GM21576 (cell line): ENCODE data around the gene RHEB.

Experiments
- ATAC-seq: cut with Tn5 transposase; IDR thresholded peaks from one replicate; pipeline ENCODE4 v1.9.1; 2021; ENCODE audit warnings: mild to moderate bottlenecking, moderate library complexity; ENCODE audit not compliant: unreplicated experiment

RHEB gene

DNA sequence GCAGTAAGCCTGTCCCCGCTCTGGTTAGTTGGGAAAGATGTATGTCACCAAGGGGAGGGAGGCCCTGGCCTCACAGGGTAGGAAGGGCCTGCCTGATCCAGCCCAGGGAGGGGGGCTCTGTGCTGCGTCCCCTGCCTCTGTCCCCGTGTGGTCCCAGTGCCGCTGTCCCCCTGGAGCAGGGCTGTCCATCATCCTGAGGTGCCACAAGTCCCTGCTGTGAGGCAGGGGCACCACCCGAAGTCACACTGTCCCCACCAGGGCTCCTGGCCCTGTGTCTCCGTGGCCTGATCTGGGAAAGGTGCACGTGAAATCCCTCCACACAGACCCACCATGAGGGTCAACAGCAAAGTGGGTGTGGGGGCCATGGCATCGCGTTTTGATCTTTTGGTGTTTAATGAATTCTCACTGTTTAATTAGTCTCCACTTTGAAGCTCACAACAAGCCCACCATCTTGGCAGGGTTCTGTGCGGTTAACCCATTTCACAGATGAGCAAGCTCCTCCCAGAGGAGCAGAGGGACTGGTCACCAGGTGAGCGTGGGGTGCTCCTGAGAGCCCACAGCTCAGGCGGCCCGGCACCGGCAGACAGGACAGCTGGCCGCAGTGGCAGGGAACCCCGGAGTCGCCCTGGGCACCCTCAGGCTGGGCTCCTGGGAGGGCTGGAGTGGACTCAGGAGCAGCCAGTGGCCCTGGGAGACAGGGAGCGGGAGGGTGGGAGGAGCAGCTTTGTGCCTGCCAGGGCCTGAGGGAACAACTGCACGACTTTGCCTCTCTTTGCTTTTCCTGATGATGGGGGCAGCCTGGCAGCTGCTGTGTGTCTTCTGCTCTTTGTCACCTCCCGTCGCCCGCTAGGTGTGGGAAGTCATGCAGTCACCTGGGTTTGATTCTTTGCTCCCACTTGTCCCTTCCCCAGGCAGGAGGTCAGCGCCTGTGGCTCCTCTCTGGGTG is 67.8 kb downstream of the RHEB start:
- no peak for ATAC-seq

DNA sequence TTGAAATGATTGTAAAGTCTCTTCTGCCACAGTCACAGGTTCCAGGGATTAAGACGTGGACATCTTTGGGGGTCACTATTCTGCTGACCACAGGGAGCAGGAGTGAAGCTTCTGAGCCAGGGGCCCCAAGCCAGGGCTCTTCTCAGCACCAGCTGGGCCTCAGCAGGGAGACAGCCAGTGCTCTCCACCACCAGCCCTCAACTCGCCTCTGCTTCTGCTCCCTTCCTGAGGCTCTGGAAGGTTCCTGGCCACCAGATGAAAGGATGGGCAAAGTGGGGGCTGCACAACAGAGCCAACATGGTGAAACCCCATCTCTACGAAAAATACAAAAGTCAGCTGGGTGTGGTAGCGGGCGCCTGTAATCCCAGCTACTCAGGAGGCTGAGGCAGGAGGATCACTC is 68.5 kb downstream of the RHEB start:
- ATAC-seq: no peak

DNA sequence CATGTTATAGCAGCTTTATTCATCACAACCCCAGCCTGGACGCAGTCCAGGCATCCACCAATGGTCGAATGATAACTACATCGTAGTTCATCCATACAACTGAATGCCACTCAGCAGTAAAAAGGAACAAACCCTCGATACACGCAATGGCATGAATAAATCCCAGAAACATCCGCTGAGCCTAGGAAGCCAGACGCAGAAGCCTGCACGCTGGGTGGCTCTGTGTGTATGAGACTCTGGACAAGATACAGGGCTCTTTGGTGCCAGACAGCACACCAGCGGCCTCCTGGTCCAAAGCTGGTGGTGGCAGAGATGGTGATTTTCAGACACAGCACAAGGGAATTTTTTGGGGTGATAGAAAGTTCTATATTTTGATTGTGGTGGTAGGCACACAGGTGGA is 69.7 kb downstream of the RHEB start:
- ATAC-seq: no peak

DNA sequence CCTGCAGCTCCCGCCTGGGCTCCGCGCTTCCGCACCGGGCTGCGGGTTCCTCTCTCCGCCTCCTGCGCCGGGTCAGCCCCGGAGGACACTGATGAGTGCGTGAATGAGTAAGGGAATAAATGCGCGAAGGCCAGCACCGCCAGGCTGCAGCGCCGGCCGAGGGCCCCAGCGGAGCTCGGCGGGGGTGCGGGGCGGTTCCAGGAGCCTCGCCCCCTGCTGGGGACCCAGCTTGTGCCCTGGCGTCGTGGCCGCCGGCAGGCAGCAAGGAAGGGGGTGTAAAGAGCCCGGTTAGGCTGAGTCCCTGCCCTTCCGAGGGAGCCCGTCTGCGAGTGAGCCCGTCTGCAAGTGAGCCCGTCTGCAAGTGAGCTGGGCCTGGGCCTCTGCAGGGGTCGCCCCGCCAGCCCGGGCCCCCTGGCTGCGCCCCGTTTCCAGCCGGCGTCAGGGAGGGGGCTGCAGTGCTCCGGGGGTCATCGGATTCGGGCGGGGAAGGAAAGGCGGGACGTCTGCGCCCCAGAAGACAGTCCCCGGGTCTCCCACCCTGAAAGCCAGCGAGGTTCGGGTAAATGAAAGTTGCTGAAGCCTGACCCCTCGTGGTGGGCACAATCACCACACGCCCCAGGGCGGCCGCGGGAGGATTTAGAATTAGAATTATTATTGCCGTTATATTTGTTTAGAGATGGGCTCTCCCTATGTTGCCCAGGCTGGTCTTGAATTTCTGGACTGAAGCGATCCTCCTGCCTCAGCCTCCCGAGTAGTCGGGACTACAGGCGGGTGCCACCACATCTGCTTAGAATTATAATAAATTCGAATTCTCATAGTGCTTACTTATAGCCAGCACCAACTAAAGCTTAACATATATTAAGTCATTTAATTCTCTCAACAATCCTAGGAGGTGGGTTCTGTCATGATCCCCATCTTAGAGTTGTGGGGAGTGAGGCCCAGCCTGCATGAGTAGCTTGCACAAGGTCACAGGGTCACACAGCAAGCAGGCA is 71.1 kb downstream of the RHEB start:
- peak; percentile 64 for ATAC-seq

DNA sequence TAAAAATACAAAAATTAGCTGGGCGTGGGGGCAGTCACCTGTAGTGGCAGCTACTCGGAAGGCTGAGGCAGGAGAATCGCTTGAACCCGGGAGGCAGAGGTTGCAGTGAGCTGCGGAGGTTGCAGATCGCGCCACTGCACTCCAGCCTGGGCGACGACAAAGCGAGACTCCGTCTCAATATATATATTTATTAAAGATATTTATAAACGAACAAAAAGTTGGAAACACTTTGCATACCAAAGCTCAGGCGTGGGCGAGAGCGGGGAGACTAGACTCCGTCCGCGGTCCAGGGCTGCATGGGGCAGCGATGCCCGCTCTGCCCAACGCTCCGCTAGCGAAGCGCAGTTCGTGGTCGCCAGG is 71.8 kb downstream of the RHEB start:
- no peak for ATAC-seq

DNA sequence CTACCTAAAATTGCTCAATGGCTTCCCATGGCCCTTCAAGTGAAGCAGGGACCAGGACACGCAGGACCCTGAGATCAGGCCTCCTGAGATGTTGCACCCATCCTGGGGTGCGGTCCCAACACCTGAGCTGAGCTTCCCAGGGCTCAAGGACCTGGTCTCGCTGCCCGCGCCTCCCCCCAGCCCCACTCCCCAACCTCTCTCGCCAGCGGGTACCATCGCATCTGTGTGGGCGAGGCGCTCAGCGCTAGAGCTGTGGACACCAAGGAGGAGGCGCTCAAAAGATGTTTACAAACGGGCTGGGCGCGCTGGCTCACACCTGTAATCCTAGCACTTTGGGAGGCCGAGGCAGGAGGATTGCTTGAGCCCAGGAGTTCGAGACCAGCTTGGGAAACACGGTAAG is 72.4 kb downstream of the RHEB start:
- ATAC-seq: no peak

DNA sequence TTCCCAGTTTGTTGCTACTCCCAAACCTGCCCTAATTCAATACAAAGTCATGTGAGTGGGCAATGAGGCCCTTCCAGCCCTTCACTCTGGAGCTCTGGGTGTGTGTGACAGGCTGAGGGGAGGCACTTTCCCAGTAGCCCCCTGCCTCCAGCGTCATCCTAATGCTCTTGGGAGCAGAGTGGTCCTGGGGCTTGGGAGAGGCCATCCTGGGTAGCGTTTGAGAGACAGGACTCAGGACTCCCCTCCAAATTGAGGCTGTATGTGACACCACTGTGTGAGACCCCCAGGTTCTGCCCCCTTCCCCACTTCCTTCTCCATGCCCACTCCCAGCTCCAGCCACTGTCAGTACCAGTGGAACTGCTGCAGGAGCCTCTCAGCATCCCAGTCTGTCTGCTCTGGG is 73.3 kb downstream of the RHEB start:
- no peak for ATAC-seq

DNA sequence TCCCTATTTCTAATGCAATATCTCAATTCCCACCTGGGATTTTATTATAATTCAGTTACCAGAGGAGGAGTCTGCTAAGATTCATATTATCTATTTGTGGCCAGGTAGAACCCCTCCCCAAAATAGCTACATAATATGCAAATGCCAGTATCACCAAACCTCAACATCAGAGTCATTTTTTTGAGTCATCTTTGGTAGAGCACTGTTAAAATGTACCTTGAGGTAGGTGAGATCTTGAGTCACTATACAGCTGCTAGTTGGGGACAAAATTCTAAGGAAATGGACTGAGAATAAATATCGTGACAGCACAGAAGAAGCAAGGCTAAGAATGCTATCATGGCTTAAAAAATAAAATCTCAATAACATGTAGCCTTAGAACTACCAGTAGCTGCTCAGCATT is 75.1 kb downstream of the RHEB start:
- no peak for ATAC-seq

DNA sequence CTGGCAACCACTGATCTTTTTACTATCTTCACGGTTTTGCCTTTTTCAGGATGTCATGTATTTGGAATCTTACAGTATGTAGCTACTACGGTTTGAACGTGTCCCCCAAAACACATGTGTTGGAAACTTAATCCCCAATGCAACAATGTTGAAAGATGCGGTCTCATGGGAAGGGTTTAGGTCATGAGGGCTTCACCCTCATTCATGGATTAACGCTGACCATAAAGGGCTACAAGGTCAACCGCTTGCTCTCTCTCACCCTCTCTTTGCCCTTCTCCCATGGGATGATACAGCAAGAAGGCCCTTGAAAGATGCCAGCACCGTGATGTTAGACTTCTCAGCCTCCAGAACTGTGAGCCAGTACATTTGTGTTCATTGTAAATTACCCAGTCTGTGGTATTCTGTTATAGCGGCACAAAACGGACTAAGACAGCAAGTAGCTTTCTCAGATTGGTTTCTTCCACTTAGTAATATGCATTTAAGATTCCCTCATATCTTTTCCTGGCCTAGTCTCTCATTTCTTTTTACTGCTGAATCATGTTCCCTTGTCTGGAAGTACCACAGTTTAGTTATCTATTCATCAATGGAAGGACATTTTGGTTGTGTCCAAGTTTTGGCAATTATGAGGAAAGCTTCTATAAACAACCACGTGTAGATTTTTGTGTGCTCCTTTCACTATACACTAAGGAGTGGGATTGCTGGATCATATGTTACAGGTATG is 76.8 kb downstream of the RHEB start:
- ATAC-seq: no peak

DNA sequence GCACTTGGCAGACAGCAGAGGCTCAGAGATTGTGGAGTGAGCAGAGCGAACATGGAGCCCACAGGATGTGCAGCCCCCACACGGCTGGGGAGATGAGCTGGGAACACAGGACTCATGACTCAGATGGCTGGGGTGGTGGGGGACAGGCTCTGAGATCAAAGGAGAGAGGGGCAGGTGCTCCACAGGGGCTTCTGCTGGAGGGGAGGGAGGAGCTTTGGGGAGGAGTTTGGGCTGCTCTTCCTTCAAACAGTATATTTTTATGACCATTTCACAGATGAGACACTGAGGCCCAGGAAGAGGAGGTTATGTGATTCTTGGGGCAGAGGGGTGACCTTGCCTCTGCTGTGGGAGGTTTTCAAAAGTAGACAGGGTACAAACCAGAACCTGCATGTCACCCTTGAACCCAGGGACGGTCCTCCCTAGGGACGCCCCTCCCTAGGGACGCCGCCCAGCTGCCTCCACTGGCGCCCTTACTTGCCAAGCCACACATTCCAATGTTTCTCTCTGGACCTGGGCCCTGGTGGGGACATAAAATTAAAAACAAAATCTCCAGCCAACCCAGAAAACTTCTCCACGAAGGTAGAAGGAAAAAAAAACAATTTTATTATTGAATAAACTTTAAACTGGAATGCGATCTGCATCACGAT is 78.8 kb downstream of the RHEB start:
- ATAC-seq: no peak

DNA sequence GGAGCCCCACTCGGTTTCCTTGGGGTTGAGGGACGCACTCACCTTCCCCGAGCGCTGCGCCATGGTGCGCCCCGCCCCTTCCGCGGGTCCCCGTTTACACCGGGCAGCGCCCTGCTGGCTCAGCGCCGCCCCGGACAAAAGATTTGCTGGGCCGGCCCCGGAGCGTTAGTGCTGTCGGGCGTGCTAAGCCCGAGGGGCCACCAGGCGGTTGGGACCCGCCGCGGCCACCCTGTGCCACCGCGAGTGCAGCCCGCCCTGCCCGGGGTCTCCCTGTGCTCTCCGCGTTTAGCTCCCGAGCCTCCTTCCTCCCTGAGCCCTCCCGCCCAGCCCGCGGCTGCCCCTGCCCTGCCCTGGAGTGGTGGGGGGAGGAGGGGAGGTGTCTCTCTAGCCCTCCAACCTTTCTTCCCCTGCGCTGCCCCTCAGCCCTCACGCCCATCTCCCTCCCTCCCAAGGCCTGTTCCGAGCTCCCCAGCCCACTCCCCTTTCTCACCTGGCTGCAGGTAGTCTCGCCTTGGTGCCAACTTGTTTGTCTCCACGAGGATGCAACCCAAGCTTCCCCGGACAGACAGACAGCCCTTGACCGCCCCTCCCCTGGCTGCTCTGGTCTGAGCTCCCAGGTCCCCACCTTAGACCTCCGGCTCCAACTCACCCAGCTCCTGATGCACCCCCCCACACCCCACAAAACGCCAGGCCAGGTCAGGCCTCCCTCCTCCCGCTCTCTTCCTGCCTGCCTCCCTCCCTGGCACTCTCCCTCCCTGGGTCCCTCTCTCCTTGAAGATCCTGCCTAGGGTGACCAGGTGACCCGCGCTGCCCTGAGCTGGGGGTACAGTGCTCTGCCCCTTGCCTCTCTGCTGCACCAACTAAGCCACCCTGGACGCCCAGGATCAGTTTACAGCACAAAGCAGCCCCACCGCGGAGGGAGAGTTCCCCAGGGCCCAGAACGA is 79.6 kb downstream of the RHEB start, which contains the start of gene CRYGN:
TSS of gene CRYGN (minus strand) at position 287 of the 944 bp plus-strand sequence. CDS start at position 63, 224 bp downstream.
- ATAC-seq: no peak

DNA sequence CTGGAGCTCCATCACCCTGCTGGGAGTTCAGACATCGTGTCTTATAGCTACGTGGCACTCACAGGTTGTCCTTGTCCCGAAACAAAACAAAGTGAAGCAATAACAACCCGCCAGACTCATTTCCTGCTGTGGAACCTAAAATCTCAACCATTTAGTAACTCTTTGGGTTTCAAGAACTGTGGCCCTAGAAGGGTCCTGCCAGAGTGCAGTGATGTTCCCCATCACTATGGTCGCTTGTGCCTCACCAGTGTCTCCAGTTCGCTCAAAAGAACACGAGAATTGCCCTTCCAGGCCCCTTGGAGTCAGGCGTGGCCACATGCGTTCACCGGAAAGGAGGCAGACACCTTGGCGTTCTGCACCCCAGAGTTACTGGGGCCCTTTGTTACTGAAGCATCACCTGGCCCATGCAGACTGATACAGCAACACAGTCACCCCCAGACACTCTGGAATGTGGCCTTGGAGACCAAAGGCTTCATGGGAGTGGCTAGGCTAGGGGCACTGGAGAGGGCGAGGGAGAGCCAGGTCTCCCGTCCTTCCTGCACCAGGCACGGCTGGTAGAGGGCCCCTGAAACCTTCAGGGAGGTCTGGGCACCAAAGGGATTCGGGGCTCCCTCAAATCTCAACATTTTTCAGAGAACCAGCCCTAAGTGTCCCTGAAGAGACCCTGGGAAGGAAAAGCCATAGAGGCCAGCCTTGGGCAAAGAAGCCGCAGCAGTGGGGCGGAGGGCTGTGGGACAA is 80.7 kb downstream of the RHEB start:
- no peak for ATAC-seq

DNA sequence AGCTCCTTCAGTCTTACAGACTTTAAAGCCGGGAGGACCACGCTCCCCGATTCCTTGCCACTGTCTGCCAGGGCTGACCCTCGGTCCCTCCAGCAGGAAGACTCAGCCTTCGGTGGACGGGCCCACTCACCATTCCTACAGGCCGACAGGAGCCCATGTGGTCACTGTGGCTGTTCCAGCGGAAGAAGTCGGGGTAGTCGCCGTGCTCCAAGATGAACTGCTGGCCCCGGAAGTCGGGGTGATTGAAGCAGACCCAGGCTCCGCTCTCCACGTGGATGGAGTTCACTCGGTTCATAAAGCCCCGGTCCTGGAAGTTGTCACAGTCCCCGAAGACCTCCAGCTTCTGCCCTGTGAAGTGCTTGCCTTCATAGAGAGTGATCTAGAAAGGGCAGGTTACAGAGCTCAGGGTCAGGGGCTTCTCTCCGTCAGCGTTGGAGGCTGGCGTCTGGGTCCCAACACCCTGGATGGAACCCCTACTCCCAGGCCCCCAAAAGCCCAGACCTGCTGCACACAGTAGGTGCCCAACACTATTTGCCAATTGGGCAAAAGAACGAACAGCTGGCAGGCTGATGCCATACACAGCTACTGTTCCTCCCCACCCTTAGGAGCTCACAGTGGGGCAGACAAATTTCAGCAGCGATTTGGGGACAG is 81.7 kb downstream of the RHEB start:
- ATAC-seq: no peak

DNA sequence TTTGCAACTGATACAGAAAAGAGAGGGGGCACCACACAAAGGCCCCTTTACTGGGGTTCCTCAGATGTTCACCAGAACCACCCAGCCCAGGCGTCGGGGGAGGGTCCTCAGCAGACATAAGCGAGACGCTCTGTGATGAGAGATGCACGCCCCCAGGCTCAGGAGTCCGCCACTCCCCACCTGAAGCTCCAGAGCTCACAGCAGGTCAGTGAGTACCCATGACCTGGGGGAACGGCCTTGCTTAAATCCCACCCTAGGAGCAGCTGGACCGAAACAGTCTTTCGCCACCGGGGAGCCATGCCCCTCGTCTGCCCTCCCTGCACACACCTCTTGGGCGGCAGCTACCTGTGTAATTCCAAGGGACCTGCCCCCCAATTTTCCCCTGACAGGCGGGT is 82.5 kb downstream of the RHEB start:
- no peak for ATAC-seq

DNA sequence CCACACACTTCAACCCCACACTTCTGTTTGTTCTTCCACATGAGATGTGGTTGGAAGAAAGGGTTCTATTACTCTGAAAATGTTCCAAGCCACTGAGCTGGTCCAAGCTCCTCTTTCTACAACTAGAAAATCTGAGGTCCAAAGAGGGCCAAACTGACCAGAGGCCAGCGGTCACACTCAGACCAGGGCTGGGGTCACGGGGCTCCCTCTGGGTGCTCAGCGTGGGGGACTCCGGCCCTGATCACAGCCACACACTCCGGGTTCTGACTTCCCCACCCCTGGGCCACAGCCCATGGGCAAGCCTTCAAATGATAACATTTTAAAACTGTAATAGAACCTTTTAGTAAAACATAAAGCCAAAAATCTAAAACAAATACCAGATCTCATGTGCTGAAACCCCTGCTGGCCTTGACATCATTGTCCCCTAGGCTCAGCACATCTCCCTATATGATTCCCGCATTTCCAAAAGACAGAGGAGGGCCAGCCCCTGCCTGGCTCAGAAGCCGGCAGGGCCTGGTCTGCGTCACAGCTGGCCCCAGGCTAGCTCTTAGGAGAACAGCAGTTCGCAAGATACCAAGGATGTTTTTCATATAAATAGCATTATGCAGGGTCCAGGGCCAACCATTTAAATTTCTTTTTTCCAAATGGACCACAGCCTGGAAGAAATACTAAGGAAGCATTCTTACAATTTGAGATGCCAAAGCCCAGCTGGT is 83.1 kb downstream of the RHEB start:
- ATAC-seq: no peak

DNA sequence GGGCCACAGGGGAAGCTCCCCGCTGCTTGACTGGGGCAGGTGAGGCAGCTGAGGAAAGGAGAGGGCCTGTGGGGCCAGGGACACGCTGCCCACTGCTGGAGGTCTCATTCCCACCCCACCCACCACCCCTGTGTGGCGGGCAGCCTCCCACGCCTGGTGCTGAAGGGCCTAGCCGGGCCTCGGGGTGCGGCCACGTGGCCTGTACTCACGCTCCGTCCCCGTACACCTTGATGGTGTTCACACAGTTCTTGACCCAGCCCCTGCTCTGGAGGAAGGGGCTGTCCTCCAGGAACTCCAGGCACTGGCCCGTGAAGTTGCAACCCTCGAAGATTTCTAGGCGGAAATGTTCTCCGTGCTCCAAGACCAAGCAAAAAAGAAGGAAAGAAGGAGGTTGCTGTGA is 83.7 kb downstream of the RHEB start:
- no peak for ATAC-seq

DNA sequence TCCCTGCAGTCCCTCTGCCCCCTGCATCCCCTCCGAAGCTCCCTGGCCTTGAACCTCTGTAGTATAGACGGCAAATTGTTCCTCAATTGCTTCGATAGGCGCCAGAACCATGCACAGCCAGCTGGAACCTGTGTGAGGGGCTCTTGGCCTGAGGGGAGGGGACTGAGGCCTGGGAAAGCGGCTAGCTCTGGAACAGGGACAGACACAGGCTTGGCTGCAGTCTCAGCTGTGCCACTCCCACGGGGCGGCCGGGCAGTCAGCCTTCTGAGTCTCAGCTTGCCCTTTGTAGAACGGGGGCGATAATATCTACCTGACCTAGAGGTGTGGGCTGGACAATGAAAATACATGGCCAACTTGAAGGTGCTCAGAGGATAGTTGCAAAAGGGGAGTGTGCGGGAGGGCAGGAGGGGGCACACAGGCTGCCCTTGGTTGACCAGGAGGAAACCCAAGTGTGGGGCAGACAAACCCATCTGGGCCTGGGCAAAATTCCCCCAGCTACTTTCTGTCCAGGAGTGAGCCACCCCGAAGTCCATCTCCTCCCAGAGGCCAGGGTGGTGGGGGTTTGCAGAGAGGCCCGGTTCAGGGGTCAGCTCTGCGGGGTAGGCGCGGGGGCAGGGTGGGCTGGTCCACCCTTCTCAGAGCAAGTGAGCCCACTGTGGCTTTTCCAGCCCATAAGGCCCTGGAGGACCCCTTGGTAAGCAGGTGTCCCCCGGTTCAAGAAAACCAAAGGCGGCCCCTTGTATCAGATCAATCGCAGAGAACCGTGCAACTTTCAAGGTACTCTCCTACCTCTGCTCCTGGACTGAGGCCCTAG is 84.4 kb downstream of the RHEB start:
- ATAC-seq: no peak
